T-helper 2 cell (primary cell): ENCODE results near the gene KCNQ1OT1.
"Not testable (repeated sequence)": the region's sequence is repeated elsewhere in the genome, so short reads cannot be mapped to it uniquely, and the experiment has no call there.

ENCODE experiments used
- DNase-seq, 5 experiments: peaks; one replicate each; pipeline versions ENCODE4 v3.0.0 to v3.0.0-alpha.2; 2012 to 2022

The KCNQ1OT1 gene

GRCh38 chr11:2651826-2652271, 47.9 kb downstream of the KCNQ1OT1 start:
- DNase-seq, result no peak

- no peak for DNase-seq
These were observed 48.7 kb downstream of the KCNQ1OT1 start for GRCh38 chr11:2651054-2651617.

GRCh38 chr11:2650343-2650867, 49.4 kb downstream of the KCNQ1OT1 start:
- no peak for DNase-seq

GRCh38 chr11:2649848-2650247, 49.9 kb downstream of the KCNQ1OT1 start:
- no peak for DNase-seq

GRCh38 chr11:2649400-2649799, 50.4 kb downstream of the KCNQ1OT1 start:
- DNase-seq, result no peak

DNA sequence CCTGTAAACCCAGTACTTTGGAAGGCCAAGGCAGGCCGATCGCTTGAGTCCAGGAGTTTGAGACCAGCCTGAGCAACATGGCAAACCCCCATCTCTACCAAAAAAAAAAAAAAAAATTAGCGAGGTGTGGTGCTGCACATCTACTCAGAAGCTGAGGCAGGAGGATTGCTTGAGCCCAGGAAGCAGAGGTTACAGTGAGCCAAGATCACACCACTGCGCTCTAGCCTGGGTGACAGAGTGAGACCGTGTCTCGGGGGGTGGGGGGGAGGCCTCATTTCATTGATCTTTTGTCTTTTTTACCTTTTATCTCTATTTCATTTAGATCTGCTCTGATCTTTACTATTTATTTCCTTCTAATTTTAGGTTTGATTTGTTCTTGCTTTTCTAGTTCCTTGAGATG, 51.8 kb downstream of the KCNQ1OT1 start:
- no peak for DNase-seq

DNA sequence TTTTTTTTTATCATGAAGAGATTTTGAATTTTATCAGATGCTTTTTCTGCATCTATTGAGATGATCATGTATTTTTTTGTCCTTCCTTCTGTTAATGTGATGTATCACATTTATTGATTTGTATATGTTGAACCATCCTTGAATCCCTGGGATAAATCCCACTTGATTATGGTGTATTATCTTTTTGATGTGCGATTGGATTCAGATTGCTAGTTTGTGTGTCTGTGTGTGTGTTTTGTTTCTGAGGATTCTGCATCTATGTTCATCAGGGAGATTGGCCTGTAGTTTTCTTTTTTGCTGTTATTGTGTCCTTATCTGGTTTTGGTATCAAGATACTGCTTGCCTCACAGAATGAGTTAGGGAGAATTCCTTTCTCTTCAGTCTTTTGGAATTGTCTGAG, 52.6 kb downstream of the KCNQ1OT1 start:
- no peak for DNase-seq

DNA sequence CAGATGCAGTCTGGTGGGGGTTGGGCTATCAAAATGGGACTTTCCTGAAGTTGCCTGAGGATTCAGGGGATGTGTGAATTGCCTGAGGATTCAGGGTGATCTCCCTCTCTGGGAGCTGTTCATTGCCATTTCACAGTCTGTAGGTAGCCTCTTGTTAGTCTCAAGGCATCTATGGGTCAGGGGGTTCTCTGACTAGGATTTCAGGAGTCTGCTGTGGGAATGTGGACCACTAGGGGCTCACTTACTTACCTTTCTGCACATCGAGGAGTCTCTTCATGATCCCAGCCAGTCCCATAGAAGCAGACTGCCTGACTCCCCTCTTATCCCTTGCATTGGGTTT, 54.0 kb downstream of the KCNQ1OT1 start:
- no peak for DNase-seq

DNA sequence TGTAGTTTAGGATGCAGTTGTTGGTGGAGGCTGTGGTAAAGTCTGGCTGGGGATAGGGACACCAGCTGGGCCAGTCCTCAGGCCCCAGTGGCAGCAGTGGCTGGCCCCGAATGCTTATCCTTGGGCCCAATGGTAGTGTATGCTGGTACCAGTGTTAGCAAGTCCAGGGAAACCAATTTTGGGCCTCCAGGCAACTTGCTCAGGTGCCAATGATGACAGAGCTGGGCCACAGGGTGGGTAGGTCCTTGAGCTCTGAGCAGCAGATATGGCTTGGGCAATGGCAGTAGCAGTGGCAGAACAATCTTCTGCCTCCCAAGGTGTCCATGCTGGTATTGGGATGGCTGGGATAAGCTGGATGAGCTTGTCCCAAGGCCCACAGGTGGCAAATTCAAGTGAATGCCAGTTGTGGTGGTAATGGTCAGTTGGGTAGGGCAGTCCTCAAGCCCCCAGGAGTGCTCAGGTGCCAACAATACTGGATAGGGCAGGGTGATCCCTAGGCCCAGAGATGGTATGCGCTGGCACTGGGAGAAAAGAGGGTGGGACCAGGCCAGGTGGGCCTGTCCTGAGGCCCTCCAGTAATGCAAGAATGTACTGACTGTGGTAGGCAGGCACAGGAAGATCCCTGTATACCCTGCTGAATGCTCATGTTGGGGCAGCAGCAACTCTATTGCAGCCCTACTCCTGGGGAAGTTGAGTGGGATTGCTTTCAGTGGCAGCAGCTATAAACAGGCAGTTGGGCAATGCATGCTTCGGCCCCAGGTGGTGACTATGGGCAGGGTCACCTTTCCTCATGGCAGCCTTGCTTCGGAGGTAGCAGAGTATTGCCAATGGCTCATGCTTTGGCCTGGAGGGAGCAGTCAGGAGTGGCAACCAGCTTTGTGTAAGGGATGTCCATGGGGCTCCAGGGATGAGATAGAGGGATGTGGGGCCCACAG, 54.7 kb downstream of the KCNQ1OT1 start:
- DNase-seq, result no peak

- no peak for DNase-seq
These were observed 56.0 kb downstream of the KCNQ1OT1 start for GRCh38 chr11:2643746-2644145.

DNA sequence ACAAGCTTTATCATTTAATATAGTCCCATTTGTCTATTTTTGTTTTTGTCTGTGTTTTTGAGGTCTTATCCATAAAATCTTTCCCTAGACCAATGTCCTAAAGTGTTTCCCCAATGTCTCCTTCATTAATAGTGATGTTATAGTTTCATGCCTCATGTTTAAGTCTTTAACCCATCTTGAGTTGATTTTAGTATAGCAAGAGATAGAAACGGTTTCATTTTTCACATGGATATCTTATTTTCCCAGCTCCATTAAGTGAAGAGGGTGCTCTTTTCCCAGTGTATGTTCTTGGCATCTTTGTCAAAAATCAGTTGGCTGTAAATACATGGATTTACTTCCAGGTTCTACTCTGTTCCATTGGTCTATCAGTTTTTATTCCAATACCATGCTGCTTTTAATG, 58.2 kb downstream of the KCNQ1OT1 start:
- DNase-seq, result no peak

DNA sequence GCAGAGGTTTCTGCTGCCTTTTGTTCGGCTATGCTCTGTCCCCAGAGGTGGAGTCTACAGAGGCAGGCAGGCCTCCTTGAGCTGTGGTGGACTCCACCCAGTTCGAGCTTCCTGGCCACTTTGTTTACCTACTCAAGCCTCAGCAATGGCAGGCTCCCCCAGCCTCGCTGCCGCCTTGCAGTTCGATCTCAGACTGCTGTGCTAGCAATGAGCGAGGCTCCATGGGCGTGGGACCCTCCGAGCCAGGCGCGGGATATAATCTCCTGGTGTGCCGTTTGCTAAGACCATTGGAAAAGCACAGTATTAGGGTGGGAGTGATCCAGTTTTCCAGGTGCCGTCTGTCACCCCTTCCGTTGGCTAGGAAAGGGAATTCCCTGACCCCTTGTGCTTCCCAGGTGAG, 60.0 kb downstream of the KCNQ1OT1 start:
- DNase-seq, result not testable (repeated sequence)

GRCh38 chr11:2631161-2631560, 68.6 kb downstream of the KCNQ1OT1 start:
- DNase-seq, result no peak

- no peak for DNase-seq
These were observed 69.1 kb downstream of the KCNQ1OT1 start for GRCh38 chr11:2630679-2631078.

- no peak for DNase-seq
These were observed 74.6 kb downstream of the KCNQ1OT1 start for GRCh38 chr11:2625183-2625582.

DNA sequence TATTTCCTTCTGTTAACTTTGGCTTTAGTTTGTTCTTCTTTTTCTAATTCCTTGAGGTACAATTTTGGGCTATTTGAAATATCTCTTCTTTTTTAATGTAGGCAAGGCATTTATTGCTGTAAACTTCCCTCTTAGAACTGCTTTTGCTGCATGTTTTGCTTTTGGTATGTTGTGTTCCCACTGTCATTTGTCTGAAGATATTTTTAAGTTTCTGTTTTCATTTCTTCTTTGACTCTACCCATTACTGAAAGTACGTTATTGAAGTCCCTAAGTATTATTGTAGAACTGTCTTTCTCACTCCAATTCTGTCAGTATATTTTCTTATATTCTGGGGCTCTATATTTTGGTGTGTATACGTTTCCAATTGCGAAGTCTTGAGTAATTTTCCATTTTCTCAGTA, 77.9 kb downstream of the KCNQ1OT1 start:
- DNase-seq, result no peak

- DNase-seq, result no peak
These were observed 86.8 kb downstream of the KCNQ1OT1 start for GRCh38 chr11:2612884-2613571.

GRCh38 chr11:2609345-2609744, 90.4 kb downstream of the KCNQ1OT1 start:
- no peak for DNase-seq

DNA sequence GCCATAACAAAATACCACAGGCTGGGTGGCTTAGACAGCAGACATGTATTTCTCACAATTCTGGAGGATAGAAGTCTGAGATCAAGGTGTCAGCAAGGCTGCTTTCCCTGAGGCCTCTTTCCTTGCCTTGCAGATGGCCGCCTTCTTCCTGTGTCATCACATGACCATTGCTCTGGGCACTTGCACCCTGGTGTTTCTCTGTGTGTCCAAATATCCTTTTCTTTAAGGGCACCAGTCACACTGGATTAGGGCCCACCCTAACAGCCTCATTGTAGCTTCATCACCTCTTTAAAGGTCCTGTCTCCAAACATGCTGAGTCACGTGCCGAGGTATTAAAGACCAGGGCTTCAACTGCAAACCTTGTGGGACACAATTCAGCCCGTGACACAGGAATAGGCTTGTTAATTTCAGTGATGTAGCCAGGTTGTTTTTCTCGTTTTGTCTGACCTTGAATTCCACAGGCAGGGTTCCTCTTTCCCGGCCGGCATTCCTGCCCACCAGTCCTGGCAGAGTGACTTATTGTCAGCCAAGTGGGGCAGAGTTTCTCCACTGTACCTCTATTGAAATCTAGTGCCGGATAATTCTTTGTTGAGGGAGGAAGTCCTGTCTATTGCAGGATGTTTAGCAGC, 100.1 kb downstream of the KCNQ1OT1 start:
- no peak for DNase-seq

- no peak for DNase-seq
These were observed 104.6 kb downstream of the KCNQ1OT1 start for GRCh38 chr11:2595204-2595603.

DNA sequence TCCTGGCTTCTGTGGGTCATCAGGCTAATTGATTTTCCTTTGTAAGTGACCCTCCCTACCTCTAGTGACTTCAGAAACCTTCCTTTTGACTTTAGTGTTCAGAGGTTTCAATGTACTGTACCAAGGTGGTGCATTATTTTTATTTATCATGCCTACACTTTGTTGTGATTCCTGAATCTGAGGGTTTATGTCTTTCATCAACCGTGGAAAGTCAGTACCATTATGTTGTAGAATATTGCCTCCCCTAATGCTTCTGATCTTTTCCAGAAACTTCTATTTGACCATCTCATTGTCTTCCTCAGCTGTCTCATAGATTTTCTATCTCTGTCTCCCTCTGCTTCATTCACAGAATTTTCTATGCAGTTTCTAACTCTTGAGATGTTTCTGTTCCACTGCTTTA, 105.5 kb downstream of the KCNQ1OT1 start:
- no peak for DNase-seq

DNA sequence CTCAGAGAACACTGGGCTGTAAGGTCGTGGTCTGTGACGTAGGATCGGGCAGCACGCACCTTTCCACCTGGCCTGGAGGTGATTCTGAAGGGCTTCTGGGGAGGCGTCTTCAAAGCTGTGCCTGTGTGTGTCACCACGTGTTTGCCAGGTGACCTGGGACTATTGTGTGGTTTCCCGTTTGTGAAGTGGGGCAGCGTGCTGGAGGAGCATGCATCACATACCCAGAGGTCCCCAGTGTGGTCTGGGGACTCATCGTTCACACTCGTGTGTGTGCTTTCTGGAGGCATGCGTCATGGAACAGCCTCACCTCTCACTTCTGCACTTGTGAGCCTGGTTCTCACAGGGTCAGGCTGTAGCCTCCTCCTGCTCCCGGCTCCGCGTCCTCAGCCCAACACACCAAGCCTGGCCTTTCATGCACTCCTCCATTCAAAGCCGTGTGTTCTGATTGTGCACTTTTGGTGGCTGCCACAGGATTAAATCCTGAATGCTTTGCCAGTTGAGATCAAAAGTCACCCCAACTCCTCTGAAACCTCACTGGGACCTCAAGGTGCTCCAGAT, 106.3 kb downstream of the KCNQ1OT1 start:
- DNase-seq, result no peak
